Activated CD8-positive, alpha-beta memory T cell treated with anti-CD3 and anti-CD28 coated beads, Interleukin-2, amount 50 U/mL, for 1 hour (primary cell): Measurements from ENCODE around the gene MANSC4.

Experiments used
- DNase-seq: peaks from one replicate; pipeline ENCODE4 v3.0.0-alpha.2; 2020; ENCODE audit errors: extremely low read depth

MANSC4 gene

DNA sequence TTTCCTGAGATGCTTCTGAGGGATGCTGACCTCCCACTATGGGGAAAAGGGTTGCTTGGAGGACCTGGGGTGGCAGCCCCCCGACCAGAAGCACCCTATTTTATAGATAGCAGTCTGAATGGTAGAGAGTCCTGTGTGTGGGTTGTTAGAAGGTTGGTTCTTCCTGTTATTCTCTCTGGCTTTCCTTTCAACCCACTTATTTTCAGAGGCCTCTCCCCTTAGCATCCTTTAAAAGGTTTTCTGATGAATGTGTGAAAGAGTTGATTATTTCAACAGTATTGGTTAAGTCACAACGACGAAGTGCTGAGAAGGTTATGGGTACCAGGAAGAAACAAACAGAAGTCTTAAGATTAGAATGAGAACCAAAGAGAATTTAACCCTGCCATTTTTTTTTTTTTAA lies 20.8 kb upstream of the MANSC4 start:
- DNase-seq: no peak

DNA sequence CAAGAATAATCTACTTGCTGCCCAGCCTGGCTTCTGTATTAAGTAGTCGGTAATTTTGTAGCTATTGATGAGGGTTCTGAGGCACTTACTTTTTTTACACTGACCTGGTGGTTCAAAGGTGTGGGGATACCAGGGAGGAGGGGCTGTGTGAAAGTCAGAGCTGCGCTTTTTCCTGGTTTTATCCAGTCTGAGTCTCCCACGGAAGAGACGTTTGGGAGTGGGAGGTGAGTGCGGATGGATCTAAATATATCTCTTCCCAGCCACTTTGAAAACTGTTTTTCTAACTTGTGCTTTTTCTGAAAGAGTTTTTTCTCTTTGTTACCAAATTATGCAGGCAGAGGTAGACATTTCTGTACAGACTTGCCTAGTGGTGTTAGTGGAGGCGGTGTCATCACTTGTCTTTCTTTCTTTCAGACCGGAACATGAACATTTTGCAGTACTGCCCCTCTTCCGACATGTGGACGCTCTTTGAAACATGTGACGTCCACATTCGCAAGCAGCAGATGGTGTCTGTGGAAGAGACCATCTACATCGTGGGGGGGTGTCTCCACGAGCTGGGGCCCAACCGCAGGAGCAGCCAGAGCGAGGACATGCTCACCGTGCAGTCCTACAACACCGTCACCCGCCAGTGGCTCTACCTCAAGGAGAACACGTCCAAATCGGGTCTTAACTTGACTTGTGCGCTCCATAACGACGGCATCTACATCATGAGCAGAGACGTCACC lies 17.4 kb upstream of the MANSC4 start:
- DNase-seq: no peak

DNA sequence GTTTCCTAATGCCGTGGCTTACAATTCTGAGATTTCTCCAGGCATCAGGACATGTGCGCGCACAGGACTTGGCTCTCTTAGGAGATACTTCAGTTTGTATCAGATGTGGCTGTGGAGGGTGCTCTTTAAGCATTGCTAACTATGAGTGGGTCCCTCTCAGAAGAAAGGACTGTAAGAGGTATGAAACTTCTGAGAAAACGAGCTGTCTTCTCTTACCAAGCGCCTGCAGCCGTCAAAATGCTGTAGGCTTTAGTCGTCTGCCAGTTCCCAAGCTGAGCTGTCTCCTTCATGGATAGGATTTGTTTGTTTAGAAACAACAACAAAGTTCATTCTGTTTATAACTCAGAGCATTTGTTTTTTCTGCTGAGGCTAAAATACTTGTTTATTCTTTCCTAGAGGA lies 16.1 kb upstream of the MANSC4 start:
- DNase-seq: no peak

DNA sequence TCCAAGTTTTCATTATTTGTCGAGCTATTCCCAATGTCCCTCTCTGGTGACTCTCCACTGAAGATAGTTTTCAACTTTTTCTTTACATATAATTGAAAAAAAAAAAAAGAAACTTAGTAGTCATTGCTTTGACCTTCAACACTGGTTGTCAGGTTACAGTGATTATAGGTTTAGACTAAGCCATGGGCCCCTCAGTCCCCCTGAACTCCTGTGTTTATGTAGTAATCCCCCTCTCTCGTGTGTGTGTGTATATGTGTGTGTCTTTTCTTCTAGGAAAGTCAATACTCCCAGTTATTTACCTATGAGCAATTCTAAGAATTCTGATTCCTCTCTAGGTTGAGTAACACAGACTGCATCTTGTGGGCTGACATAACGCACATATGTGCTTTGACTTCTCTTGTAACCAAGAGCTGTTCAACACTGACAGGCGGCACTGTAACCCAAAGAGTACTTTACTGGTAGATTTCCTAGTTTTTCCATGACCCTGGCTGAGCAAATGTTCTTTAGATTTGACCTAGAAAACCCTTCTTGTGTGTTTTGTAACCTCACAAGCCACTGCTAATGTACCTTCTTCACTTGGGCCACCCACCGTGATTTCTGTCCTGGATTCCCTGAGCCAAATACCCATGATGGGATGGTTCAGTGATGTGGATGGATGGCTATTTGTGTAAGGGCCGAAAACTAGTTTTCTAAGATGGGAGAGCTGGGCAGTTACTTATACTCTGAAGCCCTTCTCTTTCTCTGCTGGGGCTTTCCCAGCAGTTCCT lies 15.0 kb upstream of the MANSC4 start:
- no peak for DNase-seq

DNA sequence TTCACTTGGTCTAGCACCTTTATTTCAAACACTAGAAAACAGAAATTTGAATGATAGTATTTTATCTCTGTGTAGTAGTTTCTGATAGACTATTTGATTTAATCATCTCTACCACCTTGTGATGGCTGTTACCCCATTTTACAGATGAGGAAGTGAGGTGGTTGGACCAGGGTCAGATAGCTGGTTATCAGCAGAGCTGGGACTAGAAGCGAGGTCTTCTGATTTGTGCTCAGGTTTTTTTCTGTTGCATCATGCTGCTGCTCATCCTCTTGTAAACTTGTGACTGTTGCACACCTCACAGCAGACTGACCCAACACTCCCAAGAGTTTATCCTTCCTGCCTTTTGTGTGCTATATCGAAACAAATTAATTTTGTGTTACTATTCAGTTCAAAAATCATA lies 10.1 kb upstream of the MANSC4 start:
- DNase-seq: no peak

DNA sequence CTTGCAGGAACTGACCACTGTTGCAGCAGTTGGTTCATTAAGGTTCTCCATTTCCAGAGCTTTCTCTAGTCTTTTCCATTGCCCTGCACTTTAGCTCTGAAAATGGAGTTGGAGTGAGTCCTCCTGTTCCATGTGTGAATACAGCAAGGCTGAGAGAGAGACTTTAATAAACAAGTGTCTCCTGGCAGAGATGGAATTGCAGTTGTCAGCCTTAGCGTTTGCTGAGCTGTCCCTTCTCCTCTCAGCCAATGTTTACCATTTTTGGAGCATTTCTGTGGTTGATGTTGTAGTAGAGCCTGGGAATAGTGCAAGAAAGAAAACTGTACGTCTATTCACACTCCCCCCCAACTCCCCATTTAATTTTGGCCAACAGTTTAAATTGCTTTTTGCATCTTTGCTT lies 7.5 kb upstream of the MANSC4 start:
- no peak for DNase-seq

DNA sequence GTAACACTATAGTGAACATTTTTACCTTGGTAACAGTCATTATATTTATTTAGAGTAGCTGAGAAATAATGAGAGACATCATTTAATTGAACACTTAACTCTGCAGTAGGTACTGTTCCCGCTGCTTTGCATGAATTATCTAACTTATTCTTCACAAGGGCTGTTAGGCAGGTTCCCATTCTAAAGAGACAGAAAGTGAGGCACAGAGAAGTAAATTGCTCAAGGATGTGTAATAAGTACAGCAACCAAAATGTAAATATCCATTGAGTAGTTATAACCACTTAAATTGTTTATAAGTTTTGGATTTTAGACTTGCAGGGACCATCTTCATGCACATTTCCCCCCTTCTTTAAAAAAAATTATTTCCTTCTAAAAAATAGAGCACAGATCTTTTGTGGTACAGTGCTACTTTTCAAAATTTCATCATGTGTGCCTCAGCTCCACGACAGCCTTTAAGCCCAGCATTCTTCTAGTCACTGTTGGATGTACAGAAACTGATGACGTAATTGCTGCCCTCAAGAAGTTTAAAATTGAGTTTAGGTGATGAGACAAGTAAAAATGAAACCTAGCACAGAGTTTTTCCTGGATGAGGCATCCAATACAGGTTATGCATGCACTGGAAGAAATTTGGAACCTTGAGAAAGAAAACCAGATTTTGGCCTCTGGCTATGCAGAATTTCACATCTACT lies 6.0 kb upstream of the MANSC4 start:
- DNase-seq: no peak

DNA sequence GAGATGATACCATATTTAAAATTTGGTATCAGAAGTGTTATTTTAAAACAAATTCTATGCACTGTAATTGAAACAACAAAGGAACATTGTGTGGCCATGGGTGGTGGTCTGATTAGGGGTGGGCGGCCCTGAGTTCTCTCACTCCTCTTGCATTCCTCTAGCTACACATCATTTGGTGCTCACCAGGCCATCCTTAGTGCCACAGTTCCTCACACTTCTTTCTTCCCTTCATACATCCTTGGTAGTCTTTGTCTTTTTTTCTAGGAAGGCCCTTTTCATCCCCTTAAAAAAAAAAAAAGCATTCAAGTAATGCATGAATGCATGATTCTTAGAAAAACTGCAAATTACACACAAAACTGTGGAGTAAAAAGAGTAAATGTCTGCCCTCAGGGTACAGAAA lies 2.4 kb upstream of the MANSC4 start:
- DNase-seq: no peak

DNA sequence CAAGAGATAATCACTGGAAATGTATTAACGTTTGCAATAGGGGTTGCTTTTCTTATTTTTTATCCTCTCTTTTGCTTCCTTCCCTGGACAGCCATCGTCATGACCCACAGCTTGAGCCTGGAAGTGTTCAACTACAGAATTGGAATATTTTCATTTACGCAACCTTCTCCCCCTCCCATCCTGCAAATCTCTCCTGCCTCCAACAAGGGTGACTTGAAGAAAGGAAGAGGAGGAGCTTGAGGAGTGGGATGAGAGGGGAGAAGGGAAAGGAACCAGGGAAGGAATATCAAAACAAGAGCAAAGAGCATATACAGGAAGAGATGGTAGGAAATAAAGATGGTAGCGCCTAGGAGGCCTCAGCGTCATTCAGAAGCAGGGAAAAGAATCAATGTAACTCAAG lies 1.6 kb upstream of the MANSC4 start:
- DNase-seq: no peak

DNA sequence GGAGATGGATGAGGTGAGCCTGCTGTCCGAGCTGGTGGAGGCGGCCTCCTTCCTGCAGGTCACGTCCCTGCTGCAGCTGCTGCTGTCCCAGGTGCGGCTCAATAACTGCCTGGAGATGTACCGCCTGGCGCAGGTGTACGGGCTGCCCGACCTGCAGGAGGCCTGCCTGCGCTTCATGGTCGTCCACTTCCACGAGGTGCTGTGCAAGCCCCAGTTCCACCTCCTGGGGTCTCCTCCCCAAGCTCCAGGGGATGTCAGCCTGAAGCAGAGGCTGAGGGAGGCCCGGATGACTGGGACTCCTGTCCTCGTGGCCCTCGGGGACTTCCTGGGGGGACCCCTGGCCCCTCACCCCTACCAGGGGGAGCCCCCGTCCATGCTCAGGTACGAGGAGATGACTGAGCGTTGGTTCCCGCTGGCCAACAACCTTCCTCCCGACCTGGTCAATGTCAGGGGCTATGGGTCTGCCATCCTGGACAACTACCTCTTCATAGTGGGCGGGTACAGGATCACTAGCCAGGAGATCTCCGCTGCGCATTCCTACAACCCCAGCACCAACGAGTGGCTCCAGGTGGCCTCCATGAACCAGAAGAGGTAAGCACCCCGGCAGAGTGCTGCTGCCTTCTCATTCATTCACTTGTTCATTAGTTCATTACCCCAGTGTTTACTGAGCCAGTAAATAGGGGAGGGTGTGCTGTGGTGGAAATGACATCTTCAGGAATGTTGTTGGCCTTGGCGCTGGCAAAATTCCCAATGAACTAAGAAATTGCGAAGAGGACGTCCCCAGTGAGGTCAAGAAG lies 774 bp upstream of the MANSC4 start:
- DNase-seq: no peak

DNA sequence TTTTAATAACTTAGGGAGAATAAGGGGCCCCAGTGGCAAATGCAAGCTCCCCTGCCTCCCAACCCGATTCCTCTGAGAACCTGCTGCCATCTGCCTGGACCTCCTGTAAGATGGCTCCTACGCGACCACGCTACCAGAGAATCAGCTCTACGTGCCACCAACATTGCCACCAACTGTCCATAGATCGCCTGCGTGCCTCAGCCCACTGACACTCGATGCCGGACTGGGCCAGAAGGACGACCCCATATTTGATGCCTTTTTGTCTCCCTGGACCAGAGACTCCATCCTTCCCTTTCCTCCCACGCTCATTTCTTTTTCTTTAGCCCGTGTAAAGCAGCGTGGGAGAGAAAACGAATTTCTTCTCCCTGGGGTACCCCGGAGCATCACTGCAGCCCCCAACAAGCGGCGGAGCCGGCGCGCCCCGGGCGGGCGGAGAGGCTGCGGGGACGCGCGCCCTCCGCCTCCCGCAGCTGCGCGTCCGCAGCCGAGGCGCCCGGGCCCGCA lies 568 bp downstream of the MANSC4 start:
- no peak for DNase-seq

DNA sequence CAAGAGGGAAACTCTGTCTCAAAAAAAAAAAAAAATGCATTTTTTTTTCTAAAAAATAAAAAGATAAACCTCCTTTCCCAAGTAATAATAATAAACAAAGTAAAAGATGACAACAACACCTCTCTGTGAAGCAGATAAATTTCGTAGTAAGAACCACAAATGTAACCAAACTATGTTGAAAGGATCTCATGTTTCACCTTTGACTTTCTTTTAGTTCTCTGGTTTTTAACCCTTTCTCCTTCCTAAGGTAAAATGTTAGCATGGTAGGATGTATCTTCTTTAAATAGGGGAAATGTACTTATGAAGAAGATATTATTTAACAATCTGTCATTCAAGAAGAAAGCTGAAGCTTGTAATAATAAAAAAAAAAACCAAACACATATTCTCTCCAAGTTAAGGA lies 1.8 kb downstream of the MANSC4 start:
- DNase-seq: no peak

DNA sequence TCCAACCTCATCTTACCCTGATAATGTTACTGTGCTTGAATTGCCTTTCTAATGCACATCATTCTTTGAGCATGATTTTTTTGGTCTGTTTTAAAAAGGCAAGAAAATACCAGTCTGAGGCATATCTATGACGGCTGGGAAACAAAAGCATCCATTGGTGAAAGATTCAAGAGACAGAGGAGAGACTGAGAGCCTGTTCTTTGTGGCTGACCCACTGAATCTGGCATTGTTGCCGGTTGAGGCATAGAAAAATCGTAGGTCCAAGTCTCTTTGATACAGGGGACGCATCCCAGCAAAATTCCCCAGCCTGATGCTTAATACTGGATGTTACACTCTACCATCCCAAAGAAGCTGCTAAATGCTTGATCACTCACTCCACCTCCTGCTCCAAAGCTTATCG lies 2.9 kb downstream of the MANSC4 start:
- no peak for DNase-seq

DNA sequence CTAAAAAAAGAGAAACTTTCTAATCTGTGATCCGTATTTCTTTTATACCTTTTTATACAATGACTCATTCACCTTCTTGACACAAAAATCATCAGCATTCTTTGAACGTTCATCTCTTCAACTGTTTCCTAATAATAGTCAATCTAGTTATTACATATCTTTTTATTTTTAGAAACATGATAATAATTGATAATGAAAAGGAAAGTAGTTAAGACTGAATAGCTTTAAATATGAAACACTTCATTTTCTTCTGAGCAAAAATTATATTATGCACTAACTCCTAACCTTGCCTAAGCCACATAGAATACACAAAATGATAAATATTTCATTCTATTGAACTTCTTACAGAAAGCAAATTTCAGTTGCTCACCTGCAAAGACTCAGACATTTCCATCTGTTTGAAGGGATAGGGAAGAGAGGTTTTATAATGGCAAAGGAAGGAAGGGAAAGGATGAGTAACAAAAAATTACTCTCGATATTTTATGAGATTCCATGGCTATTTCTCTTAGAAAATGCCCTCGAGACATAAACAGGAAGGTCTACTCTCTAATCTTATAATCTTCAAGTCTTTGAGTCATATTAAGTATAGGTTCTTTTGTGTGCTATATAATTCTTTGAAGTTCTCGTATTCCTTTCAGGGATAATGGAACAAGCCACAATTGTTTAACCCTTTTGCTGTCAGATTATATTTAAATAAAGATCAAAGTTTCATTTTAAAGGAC lies 7.5 kb downstream of the MANSC4 start:
- DNase-seq: no peak

DNA sequence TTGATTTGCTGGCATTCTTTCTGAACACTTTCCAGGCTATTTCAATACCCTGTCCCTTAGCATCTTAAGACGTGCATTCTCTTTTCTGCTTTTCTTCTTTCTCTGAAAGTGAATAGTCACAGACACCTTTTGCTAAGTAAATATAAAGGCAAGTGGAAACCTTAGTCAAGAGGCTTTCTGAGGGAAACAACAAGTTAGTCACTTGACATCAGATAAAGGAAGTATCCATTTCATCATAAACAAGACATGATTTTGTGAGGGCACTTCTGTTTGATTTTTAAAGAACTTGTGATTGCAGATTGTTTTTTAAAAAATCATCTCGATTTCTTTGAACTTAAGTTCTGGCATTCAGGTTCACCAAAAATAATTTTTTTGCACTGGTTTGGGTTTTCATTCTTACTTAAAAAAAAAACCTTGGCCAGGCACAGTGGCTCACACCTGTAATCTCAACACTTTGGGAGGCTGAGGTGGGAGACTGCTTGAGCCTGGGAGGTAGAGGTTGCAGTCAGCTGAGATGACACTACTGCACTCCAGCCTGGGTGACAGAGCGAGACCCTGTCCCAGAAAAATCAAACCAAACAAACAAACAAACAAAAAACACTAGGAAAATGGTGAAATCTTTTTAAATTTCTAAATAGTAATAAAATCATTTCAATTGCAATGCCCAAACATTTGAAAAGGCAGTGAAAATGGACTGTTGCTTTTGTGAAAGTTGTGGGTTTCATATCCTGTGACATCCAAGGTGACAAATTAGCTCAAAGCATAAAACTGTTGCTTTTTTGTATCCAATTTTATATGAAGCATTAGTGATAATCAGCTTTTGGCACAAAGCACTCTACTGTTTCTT lies 8.3 kb downstream of the MANSC4 start:
- no peak for DNase-seq

DNA sequence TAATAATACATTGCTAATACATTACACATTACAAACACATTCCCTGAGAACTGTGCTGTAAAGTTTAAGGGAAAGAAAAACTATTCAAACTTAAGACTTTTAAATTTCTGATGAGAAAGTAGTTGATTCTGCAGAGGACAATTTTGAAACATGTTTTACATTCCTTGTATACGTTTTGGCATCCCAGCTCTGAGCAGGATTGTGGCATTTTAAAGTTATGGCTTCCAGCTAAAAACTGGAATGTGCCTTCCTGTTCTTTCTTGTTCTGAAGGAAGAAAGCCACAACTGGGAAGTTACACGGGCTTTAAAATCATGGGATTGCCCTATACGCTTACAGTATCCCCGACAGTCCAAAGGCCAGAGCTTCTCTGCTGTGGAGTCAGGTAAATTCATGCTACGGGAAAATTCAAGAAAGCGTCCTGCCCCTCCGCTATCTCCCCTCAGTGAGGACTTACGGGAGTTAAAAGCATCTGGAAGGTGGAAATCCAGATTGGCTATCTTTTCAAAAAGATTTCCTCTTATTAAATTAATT lies 10.8 kb downstream of the MANSC4 start:
- no peak for DNase-seq

DNA sequence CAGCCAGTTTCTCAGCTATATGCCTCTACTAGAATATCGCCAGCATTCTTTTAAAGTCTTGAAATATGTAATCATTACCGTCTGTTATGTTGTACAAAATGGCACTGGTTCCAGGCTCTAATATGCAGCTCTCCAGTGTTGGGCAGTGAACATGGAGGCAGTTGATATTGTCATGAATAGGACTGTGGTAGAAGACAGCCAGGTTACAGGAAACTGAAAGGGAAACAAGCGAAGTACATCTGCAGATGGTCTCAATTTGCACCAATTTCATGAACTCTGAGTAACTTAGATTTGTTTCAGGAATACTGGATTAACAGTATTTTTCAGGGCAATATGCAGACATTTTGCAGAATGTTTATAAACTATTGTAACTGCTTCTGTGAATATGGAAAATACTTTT lies 13.4 kb downstream of the MANSC4 start:
- no peak for DNase-seq

DNA sequence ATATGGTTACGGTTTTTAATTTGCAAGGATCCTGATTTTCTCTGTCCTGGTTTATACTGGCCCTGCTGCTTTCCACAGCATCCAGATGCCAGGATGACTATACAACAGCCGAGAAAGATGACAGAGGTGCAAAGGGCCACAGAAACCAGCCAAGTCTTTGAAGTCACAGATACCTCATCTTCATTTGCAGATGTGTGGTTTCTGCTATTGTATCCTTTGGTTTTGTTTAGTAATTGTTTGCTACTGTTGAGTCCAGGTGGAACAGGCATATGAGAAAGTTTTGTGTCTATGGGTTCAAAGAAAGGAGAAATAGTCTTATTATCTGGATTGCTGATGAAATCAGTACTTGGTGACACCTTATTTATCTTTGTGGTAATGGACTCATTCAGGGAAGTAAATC lies 17.3 kb downstream of the MANSC4 start:
- no peak for DNase-seq

DNA sequence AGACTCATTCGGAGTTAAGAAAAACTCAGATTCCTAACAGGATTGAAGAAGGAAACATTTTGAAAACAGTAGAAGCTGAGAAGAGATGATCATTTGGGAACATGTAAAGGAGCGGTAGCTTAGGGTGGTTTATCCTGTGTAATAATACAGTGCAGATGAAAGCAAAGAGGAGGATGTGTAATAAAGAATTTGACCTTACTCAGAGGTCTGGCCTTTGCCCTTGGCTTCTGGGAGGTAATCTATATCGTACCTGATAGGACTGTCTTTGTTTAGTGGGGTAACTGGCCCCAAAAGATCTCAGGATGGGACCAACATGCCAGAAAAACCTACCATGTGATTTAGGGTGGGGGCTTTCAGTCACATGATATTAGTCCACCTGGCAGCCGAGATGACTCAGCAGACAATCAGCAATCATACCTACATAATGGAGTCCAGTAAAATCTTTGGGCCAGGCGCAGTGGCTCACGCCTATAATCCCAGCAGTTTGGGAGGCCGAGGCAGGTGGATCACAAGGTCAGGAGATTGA lies 23.3 kb downstream of the MANSC4 start:
- no peak for DNase-seq

DNA sequence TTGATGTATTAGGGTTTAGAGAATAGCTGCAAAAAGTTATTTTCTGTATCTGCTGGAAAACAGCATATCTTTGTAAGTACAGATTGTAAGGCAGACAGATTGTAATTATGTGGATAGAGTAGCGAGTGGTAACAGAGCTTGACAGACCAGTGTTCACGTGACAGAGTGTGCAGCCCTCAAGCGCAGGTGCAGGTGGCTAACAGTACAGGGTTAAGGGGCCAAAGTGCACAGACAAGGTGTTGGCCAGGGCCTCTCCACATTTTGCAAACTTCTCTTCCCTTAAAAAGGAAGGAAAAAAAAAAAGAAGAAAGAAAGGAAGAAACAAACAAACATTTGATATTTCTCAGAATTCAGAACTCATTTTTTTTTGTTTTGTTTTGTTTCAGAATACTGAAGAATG lies 25.2 kb downstream of the MANSC4 start:
- no peak for DNase-seq
